ENCODE results near the gene MRPL14. TPM values are rescaled to one million over a fixed set of nuclear protein-coding genes. Genes with fewer than 3 reads are reported as not detected.

The MRPL14 gene
- total and polyA plus RNA-seq, 4 donors, result 34.6 to 118 (median 40.9) TPM

- Histone ChIP-seq H3K9ac (ENCODE audit: low read depth in 1 of 2, low read length in 2 of 2) (no peak overlapping the region), H3K9me3 (ENCODE audit: control insufficient read depth in 4 of 4, low read length in 3 of 4) (no peaks in the 10 kb centered on the region), H3K27me3 (ENCODE audit: control insufficient read depth in 4 of 4, insufficient read depth in 4 of 4, low read length in 3 of 4) (no peaks in the 10 kb centered on the region), H3K4me1 (ENCODE audit: control insufficient read depth in 4 of 4, insufficient read depth in 4 of 4, low read length in 3 of 4) (peaks cover 8 to 17% (median 12%) of the 10 kb centered on the region in 4 donors), H3K4me3 (ENCODE audit: low read depth in 1 of 3, low read length in 3 of 3) (no peak overlapping the region), H3K27ac (ENCODE audit: low read depth in 1 of 2, low read length in 2 of 2) (no peak overlapping the region), H3K36me3 (ENCODE audit: control insufficient read depth in 4 of 4, insufficient read depth in 3 of 4, low read depth in 1 of 4, low read length in 3 of 4) (peaks cover 0 to 14% (median 4%) of the 10 kb centered on the region in 4 donors)
- DNase-seq (ENCODE audit: low spot score), result no peak
- TF ChIP-seq GABPA (IDR thresholded peaks at IDR 0.05 in 1 of 2, conservative IDR thresholded peaks at IDR 0.05 in 1 of 2), result no peak
- no peak for TF ChIP-seq HNF4A (conservative IDR thresholded peaks at IDR 0.05)
- no peak for TF ChIP-seq HNF4G (IDR thresholded peaks at IDR 0.05)
- TF ChIP-seq JUND (IDR thresholded peaks at IDR 0.05), result no peak
- TF ChIP-seq EGR1 (IDR thresholded peaks at IDR 0.05; ENCODE audit: low read depth in 2 of 2), result no peak
- no peak for TF ChIP-seq REST (IDR thresholded peaks at IDR 0.05)
- no peak for TF ChIP-seq TAF1 (conservative IDR thresholded peaks at IDR 0.05)
- TF ChIP-seq ATF3 (IDR thresholded peaks at IDR 0.05), result no peak
- no peak for TF ChIP-seq ZBTB33 (IDR thresholded peaks at IDR 0.05)
- no peak for TF ChIP-seq NR2F2 (IDR thresholded peaks at IDR 0.05)
- no peak for TF ChIP-seq FOXA1 (IDR thresholded peaks at IDR 0.05)
- no peak for TF ChIP-seq RAD21 (IDR thresholded peaks at IDR 0.05)
- no peak for TF ChIP-seq FOXA2 (IDR thresholded peaks at IDR 0.05)
- TF ChIP-seq YY1 (IDR thresholded peaks at IDR 0.05), result no peak
- TF ChIP-seq CTCF (IDR thresholded peaks at IDR 0.05; ENCODE audit: low read depth, low read length, missing input control), result no peak
- 89% methylated on average over 2 of the region's 2 CpGs for WGBS
Observed at GRCh38 chr6:44131892-44132291, 4.6 kb upstream of the MRPL14 start.

- Histone ChIP-seq H3K9me3 (ENCODE audit: control insufficient read depth in 4 of 4, low read length in 3 of 4) (no peaks in the 10 kb centered on the region), H3K4me1 (ENCODE audit: control insufficient read depth in 4 of 4, insufficient read depth in 4 of 4, low read length in 3 of 4) (peaks cover 8 to 36% (median 26%) of the 10 kb centered on the region in 4 donors), H3K27me3 (ENCODE audit: control insufficient read depth in 4 of 4, insufficient read depth in 4 of 4, low read length in 3 of 4) (no peaks in the 10 kb centered on the region), H3K36me3 (ENCODE audit: control insufficient read depth in 4 of 4, insufficient read depth in 3 of 4, low read depth in 1 of 4, low read length in 3 of 4) (peaks cover 0 to 5% (median 2%) of the 10 kb centered on the region in 4 donors), H3K27ac (ENCODE audit: low read depth in 1 of 2, low read length in 2 of 2) (no peak overlapping the region), H3K4me3 (ENCODE audit: low read depth in 1 of 3, low read length in 3 of 3) (no peak overlapping the region), H3K9ac (ENCODE audit: low read depth in 1 of 2, low read length in 2 of 2) (no peak overlapping the region)
- no peak for TF ChIP-seq ZBTB33 (IDR thresholded peaks at IDR 0.05)
- TF ChIP-seq YY1 (IDR thresholded peaks at IDR 0.05), result no peak
- no peak for TF ChIP-seq FOXA1 (IDR thresholded peaks at IDR 0.05)
- TF ChIP-seq CTCF (IDR thresholded peaks at IDR 0.05; ENCODE audit: low read depth, low read length, missing input control), result no peak
- TF ChIP-seq HNF4A (conservative IDR thresholded peaks at IDR 0.05), result no peak
- TF ChIP-seq RAD21 (IDR thresholded peaks at IDR 0.05), result no peak
- TF ChIP-seq TAF1 (conservative IDR thresholded peaks at IDR 0.05), result no peak
- TF ChIP-seq SP1 (IDR thresholded peaks at IDR 0.05), result no peak
- no peak for TF ChIP-seq FOXA2 (IDR thresholded peaks at IDR 0.05)
- peak; percentile 77 for DNase-seq (ENCODE audit: low spot score)
- WGBS, result 58% methylated on average over 2 of the region's 2 CpGs
Observed at GRCh38 chr6:44129841-44130322, 2.6 kb upstream of the MRPL14 start.

Data from liver (tissue), 9 donors.